ENCODE results near the gene RBBP6. TPM values are rescaled to one million over a fixed set of nuclear protein-coding genes. Genes with fewer than 3 reads are reported as not detected.
"Not testable (repeated sequence)": the region's sequence is repeated elsewhere in the genome, so short reads cannot be mapped to it uniquely, and the experiment has no call there.

Gene RBBP6
- total and polyA plus RNA-seq, 9 donors, result 21.6 to 44.2 (median 35.3) TPM

DNA sequence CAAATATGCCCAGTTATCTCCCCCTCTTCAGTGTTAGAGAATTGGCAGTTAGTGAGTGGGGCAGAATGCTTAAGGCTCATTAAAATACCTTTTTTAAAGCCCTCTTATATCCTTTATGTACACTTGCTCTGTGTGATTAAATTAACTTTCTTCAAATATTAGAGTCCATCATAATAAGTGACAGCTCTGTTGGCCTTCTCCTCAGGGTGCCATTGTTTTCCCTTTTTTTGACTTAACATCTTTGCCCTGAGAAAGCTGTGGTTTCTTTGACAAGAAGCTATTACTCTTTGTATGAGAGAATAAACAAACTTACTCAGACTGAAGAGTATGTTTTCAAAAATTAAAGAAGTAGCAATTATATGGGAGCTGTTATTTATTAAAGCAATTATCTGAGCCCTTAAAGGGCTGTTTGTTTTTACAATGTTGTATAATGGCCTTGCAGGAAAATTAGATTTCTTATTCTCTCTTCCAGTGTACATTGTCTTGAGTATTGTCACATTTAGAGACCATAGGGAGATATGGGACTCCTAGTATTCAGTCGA is 13.4 kb downstream of the RBBP6 start:
- Histone ChIP-seq H3K36me3 (ENCODE audit: control insufficient read depth, insufficient read depth, low read length) (peaks cover 16% of the 10 kb centered on the region), H3K27ac (ENCODE audit: low read length) (no peak overlapping the region), H3K27me3 (ENCODE audit: control insufficient read depth, insufficient read depth, low read length) (no peaks in the 10 kb centered on the region), H3K4me1 (ENCODE audit: control insufficient read depth, insufficient read depth, low read length) (no peaks in the 10 kb centered on the region), H3K9me3 (replicated peaks; ENCODE audit: control insufficient read depth, low read depth, low read length) (no peaks in the 10 kb centered on the region), H3K4me3 (ENCODE audit: low read length) (no peak overlapping the region)
- no peak for DNase-seq
- no CpG with 5 or more reads among the region's 1 CpG for WGBS (ENCODE audit: insufficient coverage)

DNA sequence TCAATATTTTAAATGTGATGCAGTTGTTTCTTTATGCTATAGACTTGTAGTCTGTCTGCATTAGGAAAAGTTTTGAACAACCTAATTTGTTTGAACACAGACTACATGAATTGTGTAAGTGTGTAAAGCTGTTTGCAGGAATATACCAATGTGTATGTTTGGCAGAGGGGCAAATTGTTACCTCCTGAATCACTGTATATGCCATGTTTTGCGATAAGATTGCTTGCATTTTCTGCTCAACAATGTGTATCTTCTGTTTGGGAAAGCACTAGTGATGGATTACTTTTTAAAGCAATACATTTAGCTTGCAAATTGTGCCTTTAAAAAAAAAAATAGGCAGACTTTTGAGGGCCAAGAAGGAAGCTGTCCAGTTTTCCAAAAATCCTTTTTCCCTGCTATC is 14.6 kb downstream of the RBBP6 start:
- no peak overlapping the region for H3K27ac ChIP-seq (ENCODE audit: low read length)
- DNase-seq, result no peak
- no peak overlapping the region for H3K4me3 ChIP-seq (ENCODE audit: low read length)
- no peaks in the 10 kb centered on the region for H3K9me3 ChIP-seq (replicated peaks; ENCODE audit: control insufficient read depth, low read depth, low read length)
- no peaks in the 10 kb centered on the region for H3K27me3 ChIP-seq (ENCODE audit: control insufficient read depth, insufficient read depth, low read length)
- H3K36me3 ChIP-seq (ENCODE audit: control insufficient read depth, insufficient read depth, low read length), result peaks cover 16% of the 10 kb centered on the region
- no CpG with 5 or more reads among the region's 1 CpG for WGBS (ENCODE audit: insufficient coverage)
- H3K4me1 ChIP-seq (ENCODE audit: control insufficient read depth, insufficient read depth, low read length), result no peaks in the 10 kb centered on the region

DNA sequence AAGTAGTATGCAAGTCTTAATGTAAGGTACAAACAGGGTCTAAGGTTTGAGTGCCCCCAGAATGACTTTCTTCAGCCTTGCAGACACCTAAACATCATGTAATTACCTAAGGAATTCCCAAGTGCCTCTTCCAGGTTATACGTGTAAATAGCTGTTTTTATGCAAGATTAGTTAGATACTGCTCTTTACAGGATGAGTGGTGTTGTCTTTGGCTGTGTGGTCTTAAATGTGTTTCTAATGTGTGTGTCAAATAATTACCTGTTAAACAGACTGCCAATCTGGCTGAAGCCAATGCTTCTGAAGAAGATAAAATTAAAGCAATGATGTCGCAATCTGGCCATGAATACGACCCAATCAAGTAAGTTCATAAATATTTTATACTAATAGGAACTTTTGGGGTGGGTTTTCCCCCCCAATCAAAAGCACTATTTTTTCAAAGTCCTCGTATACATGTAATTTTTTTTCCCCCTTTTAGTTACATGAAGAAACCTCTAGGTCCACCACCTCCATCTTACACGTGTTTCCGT is 16.0 kb downstream of the RBBP6 start:
- H3K4me1 ChIP-seq (ENCODE audit: control insufficient read depth, insufficient read depth, low read length), result no peaks in the 10 kb centered on the region
- no peak overlapping the region for H3K27ac ChIP-seq (ENCODE audit: low read length)
- no CpG with 5 or more reads among the region's 6 CpGs for WGBS (ENCODE audit: insufficient coverage)
- H3K36me3 ChIP-seq (ENCODE audit: control insufficient read depth, insufficient read depth, low read length), result peaks cover 16% of the 10 kb centered on the region
- no peak overlapping the region for H3K4me3 ChIP-seq (ENCODE audit: low read length)
- H3K9me3 ChIP-seq (replicated peaks; ENCODE audit: control insufficient read depth, low read depth, low read length), result no peaks in the 10 kb centered on the region
- no peaks in the 10 kb centered on the region for H3K27me3 ChIP-seq (ENCODE audit: control insufficient read depth, insufficient read depth, low read length)
- no peak for DNase-seq

DNA sequence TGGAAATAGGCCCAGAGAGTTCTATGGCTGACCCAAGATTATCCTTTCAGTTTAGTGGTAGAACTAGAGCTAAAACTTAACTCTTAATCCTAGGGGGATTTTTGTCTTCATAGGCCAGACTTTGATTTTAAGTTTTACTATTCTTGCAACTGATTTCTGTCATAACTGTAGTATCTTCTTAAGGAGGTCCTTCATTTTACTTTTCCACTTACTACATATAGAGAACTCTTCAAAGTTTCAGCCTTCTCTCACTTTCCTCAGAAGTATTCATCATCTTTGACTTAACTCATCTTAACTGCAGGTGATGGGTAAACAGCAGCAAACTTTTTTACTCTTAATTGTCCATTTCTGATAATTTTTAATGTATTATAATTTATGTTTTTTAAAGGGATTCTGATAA is 23.4 kb downstream of the RBBP6 start:
- Histone ChIP-seq H3K9me3 (replicated peaks; ENCODE audit: control insufficient read depth, low read depth, low read length) (no peaks in the 10 kb centered on the region), H3K4me1 (ENCODE audit: control insufficient read depth, insufficient read depth, low read length) (no peaks in the 10 kb centered on the region), H3K27ac (ENCODE audit: low read length) (no peak overlapping the region), H3K36me3 (ENCODE audit: control insufficient read depth, insufficient read depth, low read length) (peaks cover 33% of the 10 kb centered on the region), H3K4me3 (ENCODE audit: low read length) (no peak overlapping the region), H3K27me3 (ENCODE audit: control insufficient read depth, insufficient read depth, low read length) (no peaks in the 10 kb centered on the region)
- DNase-seq, result no peak

DNA sequence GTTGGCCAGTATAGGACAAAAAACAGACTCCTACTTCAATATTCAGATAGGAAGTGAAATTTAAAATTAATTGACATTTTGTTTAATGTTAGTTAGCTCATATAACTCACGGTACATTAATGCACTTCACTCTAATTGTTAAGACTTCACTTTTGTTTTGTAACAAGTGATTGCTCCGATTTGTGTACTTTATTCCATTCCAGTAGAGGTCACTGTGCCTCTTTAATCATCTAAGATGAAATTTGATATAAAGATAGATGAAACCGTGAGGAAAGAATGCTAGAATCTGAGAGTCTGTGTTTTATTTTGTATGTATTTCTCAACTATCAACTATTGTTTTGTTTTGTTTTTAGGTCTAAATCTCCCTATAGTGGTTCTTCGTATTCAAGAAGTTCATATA is 29.0 kb downstream of the RBBP6 start:
- Histone ChIP-seq H3K27me3 (ENCODE audit: control insufficient read depth, insufficient read depth, low read length) (no peaks in the 10 kb centered on the region), H3K4me1 (ENCODE audit: control insufficient read depth, insufficient read depth, low read length) (no peaks in the 10 kb centered on the region), H3K36me3 (ENCODE audit: control insufficient read depth, insufficient read depth, low read length) (peaks cover 54% of the 10 kb centered on the region), H3K27ac (ENCODE audit: low read length) (no peak overlapping the region), H3K9me3 (replicated peaks; ENCODE audit: control insufficient read depth, low read depth, low read length) (peaks cover 7% of the 10 kb centered on the region), H3K4me3 (ENCODE audit: low read length) (no peak overlapping the region)
- 100% methylated on average over 1 of the region's 4 CpGs for WGBS (ENCODE audit: insufficient coverage)
- DNase-seq, result no peak

DNA sequence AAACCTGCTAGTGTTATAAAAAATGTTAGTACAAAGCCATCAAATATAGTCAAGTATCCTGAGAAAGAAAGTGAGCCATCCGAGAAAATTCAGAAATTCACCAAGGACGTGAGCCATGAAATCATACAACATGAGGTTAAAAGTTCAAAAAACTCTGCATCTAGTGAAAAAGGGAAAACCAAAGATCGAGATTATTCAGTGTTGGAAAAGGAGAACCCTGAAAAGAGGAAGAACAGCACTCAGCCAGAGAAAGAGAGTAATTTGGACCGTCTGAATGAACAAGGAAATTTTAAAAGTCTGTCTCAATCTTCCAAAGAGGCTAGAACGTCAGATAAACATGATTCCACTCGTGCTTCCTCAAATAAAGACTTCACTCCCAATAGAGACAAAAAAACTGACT is 31.7 kb downstream of the RBBP6 start:
- Histone ChIP-seq H3K27me3 (ENCODE audit: control insufficient read depth, insufficient read depth, low read length) (no peaks in the 10 kb centered on the region), H3K27ac (ENCODE audit: low read length) (no peak overlapping the region), H3K36me3 (ENCODE audit: control insufficient read depth, insufficient read depth, low read length) (peaks cover 41% of the 10 kb centered on the region), H3K4me1 (ENCODE audit: control insufficient read depth, insufficient read depth, low read length) (no peaks in the 10 kb centered on the region), H3K9me3 (replicated peaks; ENCODE audit: control insufficient read depth, low read depth, low read length) (peaks cover 7% of the 10 kb centered on the region), H3K4me3 (ENCODE audit: low read length) (no peak overlapping the region)
- DNase-seq, result no peak
- WGBS (ENCODE audit: insufficient coverage), result no CpG with 5 or more reads among the region's 6 CpGs

DNA sequence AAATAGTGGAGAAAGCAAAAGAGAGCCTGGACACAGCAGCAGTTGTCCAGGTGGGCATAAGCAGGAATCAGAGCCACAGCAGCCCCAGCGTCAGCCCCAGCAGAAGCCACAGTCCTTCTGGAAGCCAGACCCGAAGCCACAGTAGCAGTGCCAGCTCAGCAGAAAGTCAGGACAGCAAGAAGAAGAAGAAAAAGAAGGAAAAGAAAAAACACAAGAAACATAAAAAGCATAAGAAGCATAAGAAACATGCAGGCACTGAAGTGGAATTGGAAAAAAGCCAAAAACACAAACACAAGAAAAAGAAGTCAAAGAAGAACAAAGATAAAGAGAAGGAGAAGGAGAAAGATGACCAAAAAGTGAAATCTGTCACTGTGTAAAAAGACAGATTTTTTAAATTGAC is 32.7 kb downstream of the RBBP6 start:
- Histone ChIP-seq H3K9me3 (replicated peaks; ENCODE audit: control insufficient read depth, low read depth, low read length) (peaks cover 7% of the 10 kb centered on the region), H3K4me3 (ENCODE audit: low read length) (no peak overlapping the region), H3K27me3 (ENCODE audit: control insufficient read depth, insufficient read depth, low read length) (no peaks in the 10 kb centered on the region), H3K4me1 (ENCODE audit: control insufficient read depth, insufficient read depth, low read length) (no peaks in the 10 kb centered on the region), H3K36me3 (ENCODE audit: control insufficient read depth, insufficient read depth, low read length) (peaks cover 35% of the 10 kb centered on the region), H3K27ac (ENCODE audit: low read length) (no peak overlapping the region)
- DNase-seq, result no peak
- no CpG with 5 or more reads among the region's 2 CpGs for WGBS (ENCODE audit: insufficient coverage)

DNA sequence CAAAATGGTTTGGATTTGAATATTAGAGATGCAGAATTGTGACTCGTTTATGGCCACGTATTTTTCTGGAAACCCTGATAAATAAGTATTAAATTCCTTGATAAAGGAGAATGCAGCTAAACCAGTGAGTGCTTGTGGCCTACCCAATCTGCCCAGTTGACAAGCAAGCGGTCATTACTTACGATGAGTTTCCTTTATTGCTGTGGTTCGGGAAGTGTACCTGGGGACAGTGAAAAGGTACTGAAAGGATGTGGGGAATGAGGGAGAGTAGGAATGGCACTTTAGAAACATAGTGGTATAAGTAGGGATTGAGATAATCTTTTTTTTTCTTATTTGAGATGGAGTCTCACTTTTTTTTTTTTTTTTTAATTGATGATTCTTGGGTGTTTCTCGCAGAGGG is 33.8 kb downstream of the RBBP6 start:
- 97% methylated on average over 5 of the region's 6 CpGs for WGBS (ENCODE audit: insufficient coverage)
- H3K9me3 ChIP-seq (replicated peaks; ENCODE audit: control insufficient read depth, low read depth, low read length), result peaks cover 7% of the 10 kb centered on the region

DNA sequence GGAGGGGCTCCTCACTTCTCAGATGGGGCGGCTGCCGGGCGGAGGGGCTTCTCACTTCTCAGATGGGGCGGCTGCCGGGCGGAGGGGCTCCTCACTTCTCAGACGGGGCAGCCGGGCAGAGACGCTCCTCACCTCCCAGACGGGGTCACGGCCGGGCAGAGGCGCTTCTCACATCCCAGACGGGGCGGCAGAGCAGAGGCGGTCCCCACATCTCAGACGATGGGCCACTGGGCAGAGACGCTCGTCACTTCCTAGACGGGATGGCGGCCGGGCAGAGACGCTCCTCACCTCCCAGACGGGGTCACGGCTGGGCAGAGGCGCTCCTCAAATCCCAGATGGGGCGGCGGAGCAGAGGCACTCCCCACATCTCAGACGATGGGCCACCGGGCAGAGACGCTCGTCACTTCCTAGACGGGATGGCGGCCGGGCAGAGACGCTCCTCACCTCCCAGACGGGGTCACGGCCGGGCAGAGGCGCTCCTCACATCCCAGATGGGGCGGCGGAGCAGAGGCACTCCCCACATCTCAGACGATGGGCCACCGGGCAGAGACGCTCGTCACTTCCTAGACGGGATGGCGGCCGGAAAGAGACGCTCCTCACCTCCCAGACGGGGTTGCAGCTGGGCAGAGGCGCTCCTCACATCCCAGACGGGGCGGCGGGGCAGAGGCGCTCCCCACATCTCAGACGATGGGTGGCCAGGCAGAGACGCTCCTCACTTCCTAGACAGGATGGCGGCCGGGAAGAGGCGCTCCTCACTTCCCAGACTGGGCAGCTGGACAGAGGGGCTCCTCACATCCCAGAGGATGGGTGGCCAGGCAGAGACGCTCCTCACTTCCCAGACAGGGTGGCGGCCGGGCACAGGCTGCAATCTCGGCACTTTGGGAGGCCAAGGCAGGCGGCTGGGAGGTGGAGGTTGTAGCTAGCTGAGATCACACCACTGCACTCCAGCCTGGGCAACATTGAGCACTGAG is 35.4 kb downstream of the RBBP6 start:
- not testable (repeated sequence) for H3K4me1 ChIP-seq (ENCODE audit: control insufficient read depth, insufficient read depth, low read length); H3K27ac ChIP-seq (ENCODE audit: low read length); H3K27me3 ChIP-seq (ENCODE audit: control insufficient read depth, insufficient read depth, low read length); DNase-seq; H3K9me3 ChIP-seq (replicated peaks; ENCODE audit: control insufficient read depth, low read depth, low read length); H3K4me3 ChIP-seq (ENCODE audit: low read length)
- H3K36me3 ChIP-seq (ENCODE audit: control insufficient read depth, insufficient read depth, low read length), result peaks cover 20% of the 10 kb centered on the region
- 97% methylated on average over 12 of the region's 66 CpGs for WGBS (ENCODE audit: insufficient coverage)

More for the DNA sequence above, 33.8 kb downstream of the RBBP6 start:
- no peaks in the 10 kb centered on the region for H3K27me3 ChIP-seq (ENCODE audit: control insufficient read depth, insufficient read depth, low read length)
- peaks cover 32% of the 10 kb centered on the region for H3K36me3 ChIP-seq (ENCODE audit: control insufficient read depth, insufficient read depth, low read length)
- DNase-seq, result no peak
- no peak overlapping the region for H3K4me3 ChIP-seq (ENCODE audit: low read length)
- H3K4me1 ChIP-seq (ENCODE audit: control insufficient read depth, insufficient read depth, low read length), result no peaks in the 10 kb centered on the region
- no peak overlapping the region for H3K27ac ChIP-seq (ENCODE audit: low read length)

DNA sequence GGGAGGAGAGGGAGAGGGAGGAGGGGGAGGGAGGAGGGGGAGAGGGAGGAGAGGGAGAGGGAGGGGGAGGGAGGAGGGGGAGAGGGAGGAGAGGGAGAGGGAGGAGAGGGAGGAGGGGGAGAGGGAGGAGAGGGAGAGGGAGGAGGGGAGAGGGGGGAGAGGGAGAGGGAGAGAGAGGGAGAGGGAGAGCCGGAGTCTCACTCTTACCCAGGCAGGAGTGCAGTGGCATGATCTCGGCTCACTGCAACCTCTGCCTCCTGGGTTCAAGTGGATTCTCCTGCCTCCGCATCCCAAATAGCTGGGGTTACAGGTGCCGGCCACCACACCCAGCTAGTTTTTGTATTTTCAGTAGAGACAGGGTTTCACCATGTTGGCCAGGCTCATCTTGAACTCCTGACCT is 36.4 kb downstream of the RBBP6 start:
- not testable (repeated sequence) for H3K4me1 ChIP-seq (ENCODE audit: control insufficient read depth, insufficient read depth, low read length); H3K4me3 ChIP-seq (ENCODE audit: low read length); H3K27ac ChIP-seq (ENCODE audit: low read length); H3K27me3 ChIP-seq (ENCODE audit: control insufficient read depth, insufficient read depth, low read length); H3K9me3 ChIP-seq (replicated peaks; ENCODE audit: control insufficient read depth, low read depth, low read length); DNase-seq
- H3K36me3 ChIP-seq (ENCODE audit: control insufficient read depth, insufficient read depth, low read length), result peaks cover 12% of the 10 kb centered on the region
- WGBS (ENCODE audit: insufficient coverage), result 95% methylated on average over 2 of the region's 4 CpGs
